AG04450 (cell line): ENCODE results near the gene HELQ. TPM values are rescaled to one million over a fixed set of nuclear protein-coding genes. Genes with fewer than 3 reads are reported as not detected.
"Not testable (repeated sequence)": the region's sequence is repeated elsewhere in the genome, so short reads cannot be mapped to it uniquely, and the experiment has no call there.

Experiments used
- CTCF ChIA-PET: fragments of 300-600, 350-600 bp; formaldehyde crosslinking; extraction: SDS; loops from one replicate; lab custom pipeline; 2022; ENCODE audit warnings: antibody characterized with exemption, inconsistent platforms; lab: Charles Lee
- POLR2A ChIA-PET: fragments of 350-600 bp; formaldehyde crosslinking; extraction: SDS; loops from one replicate; lab custom pipeline; 2021; ENCODE audit warnings: antibody characterized with exemption, inconsistent platforms; lab: Yijun Ruan, JAX
- DNase-seq: peaks from one replicate; pipeline ENCODE4 v3.0.0-alpha.2; 2011; ENCODE audit warnings: low read depth, low spot score
- H3K27ac ChIP-seq: one replicate; pipeline ENCODE4 v1.5.1; 2012; ENCODE audit warnings: low read depth, low read length, control low read depth
- H3K27me3 ChIP-seq: one replicate; pipeline ENCODE4 v1.6.0; 2012; ENCODE audit warnings: low read length; ENCODE audit not compliant: control insufficient read depth, insufficient read depth
- H3K4me3 ChIP-seq: 2 replicates; pipeline ENCODE4 v1.5.1; 2011; ENCODE audit warnings: mild to moderate bottlenecking, low read depth, low read length, control low read depth
- H3K9me3 ChIP-seq: 2 replicates; pipeline ENCODE4 v1.5.1; 2012; ENCODE audit warnings: low read length; ENCODE audit not compliant: control insufficient read depth, insufficient read depth
- polyA plus RNA-seq: library from polyadenylated mRNA; depleted of rRNA; stranded (reverse); fragments of >200 nt; gene quantifications from 2 replicates; pipeline ENCODE4 v1.2.3, GENCODE V29; 2011
- TF ChIP-seq, protein P1 (sequence below): IDR thresholded peaks from 2 replicates; pipeline ENCODE4 v1.5.1; 2011; ENCODE audit warnings: low read depth, low read length, control low read depth, inconsistent platforms

The HELQ gene
- polyA plus RNA-seq, 1 experiment, result 15.4 TPM

GRCh38 chr4:83498187-83498586 is 42.6 kb upstream of the HELQ start:
- no peaks in the 10 kb centered on the region; the same call in 1 of the 2 replicates for H3K9me3 ChIP-seq
- no peak overlapping the region for H3K27ac ChIP-seq
- H3K27me3 ChIP-seq, result peaks cover 6% of the 10 kb centered on the region
- TF ChIP-seq, protein P1, sequence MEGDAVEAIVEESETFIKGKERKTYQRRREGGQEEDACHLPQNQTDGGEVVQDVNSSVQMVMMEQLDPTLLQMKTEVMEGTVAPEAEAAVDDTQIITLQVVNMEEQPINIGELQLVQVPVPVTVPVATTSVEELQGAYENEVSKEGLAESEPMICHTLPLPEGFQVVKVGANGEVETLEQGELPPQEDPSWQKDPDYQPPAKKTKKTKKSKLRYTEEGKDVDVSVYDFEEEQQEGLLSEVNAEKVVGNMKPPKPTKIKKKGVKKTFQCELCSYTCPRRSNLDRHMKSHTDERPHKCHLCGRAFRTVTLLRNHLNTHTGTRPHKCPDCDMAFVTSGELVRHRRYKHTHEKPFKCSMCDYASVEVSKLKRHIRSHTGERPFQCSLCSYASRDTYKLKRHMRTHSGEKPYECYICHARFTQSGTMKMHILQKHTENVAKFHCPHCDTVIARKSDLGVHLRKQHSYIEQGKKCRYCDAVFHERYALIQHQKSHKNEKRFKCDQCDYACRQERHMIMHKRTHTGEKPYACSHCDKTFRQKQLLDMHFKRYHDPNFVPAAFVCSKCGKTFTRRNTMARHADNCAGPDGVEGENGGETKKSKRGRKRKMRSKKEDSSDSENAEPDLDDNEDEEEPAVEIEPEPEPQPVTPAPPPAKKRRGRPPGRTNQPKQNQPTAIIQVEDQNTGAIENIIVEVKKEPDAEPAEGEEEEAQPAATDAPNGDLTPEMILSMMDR, result no peak
- no peak overlapping the region for H3K4me3 ChIP-seq
- ChIA-PET POLR2A (interaction anchor here (0.6 kb wide), 1 partner anchor 519 kb away, joined by 3 read pairs; no protein-coding TSS in a partner anchor), CTCF (interaction anchor here (0.7 to 2.1 kb wide), 3 partner anchors 11 to 145 kb away, joined by 3 to 5 read pairs (median 3); no protein-coding TSS in a partner anchor)
- DNase-seq, result no peak

- H3K4me3 ChIP-seq, H3K27me3 ChIP-seq, H3K9me3 ChIP-seq, POLR2A ChIA-PET, DNase-seq, H3K27ac ChIP-seq: not testable (repeated sequence)
- CTCF ChIA-PET, result interaction anchor here (1.4 to 1.6 kb wide), 2 partner anchors 13 to 149 kb away, joined by 5 read pairs; no protein-coding TSS in a partner anchor
Observed at GRCh38 chr4:83496085-83496917, 40.7 kb upstream of the HELQ start.

GRCh38 chr4:83490876-83491450 is 35.3 kb upstream of the HELQ start:
- ChIA-PET POLR2A (no interaction called here), CTCF (interaction anchor here (0.6 to 4.7 kb wide), 14 partner anchors 10 to 459 kb away, joined by 3 to 55 read pairs (median 3); partner anchors contain the start of gene GPAT3)
- H3K27ac ChIP-seq, result no peak overlapping the region
- no peaks in the 10 kb centered on the region; the same call in 1 of the 2 replicates for H3K9me3 ChIP-seq
- DNase-seq, result no peak
- H3K27me3 ChIP-seq, result no peaks in the 10 kb centered on the region
- H3K4me3 ChIP-seq, result no peak overlapping the region
- TF ChIP-seq, protein P1, result peak; percentile 89

- POLR2A ChIA-PET, result no interaction called here
- CTCF ChIA-PET, result interaction anchor here (0.8 to 4.7 kb wide), 5 partner anchors 10 to 153 kb away, joined by 3 to 55 read pairs (median 3); no protein-coding TSS in a partner anchor
Observed at GRCh38 chr4:83489711-83490326, 34.2 kb upstream of the HELQ start.

More at GRCh38 chr4:83489711-83490326, 34.2 kb upstream of the HELQ start:
- TF ChIP-seq, protein P1, result no peak
- H3K4me3 ChIP-seq, result no peak overlapping the region
- DNase-seq, result no peak
- no peak overlapping the region for H3K27ac ChIP-seq
- H3K27me3 ChIP-seq, result no peaks in the 10 kb centered on the region
- H3K9me3 ChIP-seq, result no peaks in the 10 kb centered on the region
